Fibroblast of mammary gland (primary cell): ENCODE data around the gene MROH7.

ENCODE experiments used
- DNase-seq: peaks from one replicate; pipeline ENCODE4 v3.0.0-alpha.2; 2010; ENCODE audit warnings: low read depth
- H3K4me3 ChIP-seq: 2 replicates; pipeline ENCODE4 v1.5.1; 2011; ENCODE audit warnings: low read depth, mild to moderate bottlenecking, low read length, moderate library complexity; ENCODE audit not compliant: control insufficient read depth
- TF ChIP-seq, protein P1 (sequence below): conservative IDR thresholded peaks from 2 replicates; pipeline ENCODE4 v1.5.1; 2011; ENCODE audit warnings: low read depth, low read length, inconsistent platforms; ENCODE audit not compliant: control insufficient read depth, insufficient read depth

The MROH7 gene

DNA sequence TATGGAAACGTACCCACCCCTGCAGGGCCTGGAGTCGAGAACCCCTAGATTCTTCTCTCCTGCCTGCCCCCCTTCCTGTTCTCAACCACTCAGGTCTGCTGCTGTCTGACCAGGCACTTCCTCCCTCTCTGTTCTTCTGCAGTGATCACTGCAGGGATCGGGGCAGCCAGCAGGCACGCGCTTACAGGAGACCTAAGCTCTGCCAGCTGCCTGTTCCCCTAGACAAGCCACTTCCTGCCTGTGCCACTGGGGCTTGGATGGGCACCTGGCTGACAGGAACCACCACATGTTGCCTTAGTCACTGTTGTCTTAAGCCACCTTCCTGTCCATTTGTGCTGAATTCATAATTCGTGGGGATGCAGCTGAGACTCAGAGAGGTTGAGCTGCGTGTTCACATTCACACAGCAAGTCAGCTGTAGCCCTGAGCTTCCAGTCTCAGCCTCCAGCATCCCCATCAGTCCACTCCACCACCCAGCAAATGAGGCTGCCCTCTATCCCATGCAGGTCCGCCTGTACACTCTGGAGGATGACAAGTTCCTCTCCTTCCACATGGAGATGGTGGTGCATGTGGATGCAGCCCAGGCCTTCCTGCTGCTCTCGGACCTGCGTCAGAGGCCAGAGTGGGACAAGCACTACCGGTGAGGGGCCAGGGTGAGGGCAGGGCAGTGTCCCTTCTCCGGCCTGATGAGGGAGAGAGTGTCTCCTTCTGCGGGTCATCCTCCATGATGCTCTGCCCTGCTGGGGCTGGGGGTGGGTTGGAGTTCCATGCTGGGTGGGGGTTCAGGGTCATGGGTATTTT is 36.8 kb upstream of the MROH7 start:
- TF ChIP-seq, protein P1, sequence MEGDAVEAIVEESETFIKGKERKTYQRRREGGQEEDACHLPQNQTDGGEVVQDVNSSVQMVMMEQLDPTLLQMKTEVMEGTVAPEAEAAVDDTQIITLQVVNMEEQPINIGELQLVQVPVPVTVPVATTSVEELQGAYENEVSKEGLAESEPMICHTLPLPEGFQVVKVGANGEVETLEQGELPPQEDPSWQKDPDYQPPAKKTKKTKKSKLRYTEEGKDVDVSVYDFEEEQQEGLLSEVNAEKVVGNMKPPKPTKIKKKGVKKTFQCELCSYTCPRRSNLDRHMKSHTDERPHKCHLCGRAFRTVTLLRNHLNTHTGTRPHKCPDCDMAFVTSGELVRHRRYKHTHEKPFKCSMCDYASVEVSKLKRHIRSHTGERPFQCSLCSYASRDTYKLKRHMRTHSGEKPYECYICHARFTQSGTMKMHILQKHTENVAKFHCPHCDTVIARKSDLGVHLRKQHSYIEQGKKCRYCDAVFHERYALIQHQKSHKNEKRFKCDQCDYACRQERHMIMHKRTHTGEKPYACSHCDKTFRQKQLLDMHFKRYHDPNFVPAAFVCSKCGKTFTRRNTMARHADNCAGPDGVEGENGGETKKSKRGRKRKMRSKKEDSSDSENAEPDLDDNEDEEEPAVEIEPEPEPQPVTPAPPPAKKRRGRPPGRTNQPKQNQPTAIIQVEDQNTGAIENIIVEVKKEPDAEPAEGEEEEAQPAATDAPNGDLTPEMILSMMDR, result no peak
- no peak overlapping the region for H3K4me3 ChIP-seq
- no peak for DNase-seq

GRCh38 chr1:54606096-54606989 is 35.2 kb upstream of the MROH7 start:
- TF ChIP-seq, protein P1, result no peak
- no peak overlapping the region for H3K4me3 ChIP-seq
- no peak for DNase-seq

DNA sequence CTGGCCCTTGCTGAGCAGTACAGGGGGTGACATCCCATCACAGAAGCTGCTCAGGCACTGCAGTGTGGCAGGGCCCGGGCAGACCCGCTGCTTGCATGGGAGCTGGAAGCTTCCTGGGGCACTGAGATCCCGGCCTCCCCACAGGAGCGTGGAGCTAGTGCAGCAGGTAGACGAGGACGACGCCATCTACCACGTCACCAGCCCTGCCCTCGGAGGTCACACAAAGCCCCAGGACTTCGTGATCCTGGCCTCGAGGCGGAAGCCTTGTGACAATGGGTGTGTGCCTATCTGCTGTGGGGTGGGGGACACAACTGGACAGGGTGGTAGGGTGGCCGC is 34.6 kb upstream of the MROH7 start:
- DNase-seq, result no peak

DNA sequence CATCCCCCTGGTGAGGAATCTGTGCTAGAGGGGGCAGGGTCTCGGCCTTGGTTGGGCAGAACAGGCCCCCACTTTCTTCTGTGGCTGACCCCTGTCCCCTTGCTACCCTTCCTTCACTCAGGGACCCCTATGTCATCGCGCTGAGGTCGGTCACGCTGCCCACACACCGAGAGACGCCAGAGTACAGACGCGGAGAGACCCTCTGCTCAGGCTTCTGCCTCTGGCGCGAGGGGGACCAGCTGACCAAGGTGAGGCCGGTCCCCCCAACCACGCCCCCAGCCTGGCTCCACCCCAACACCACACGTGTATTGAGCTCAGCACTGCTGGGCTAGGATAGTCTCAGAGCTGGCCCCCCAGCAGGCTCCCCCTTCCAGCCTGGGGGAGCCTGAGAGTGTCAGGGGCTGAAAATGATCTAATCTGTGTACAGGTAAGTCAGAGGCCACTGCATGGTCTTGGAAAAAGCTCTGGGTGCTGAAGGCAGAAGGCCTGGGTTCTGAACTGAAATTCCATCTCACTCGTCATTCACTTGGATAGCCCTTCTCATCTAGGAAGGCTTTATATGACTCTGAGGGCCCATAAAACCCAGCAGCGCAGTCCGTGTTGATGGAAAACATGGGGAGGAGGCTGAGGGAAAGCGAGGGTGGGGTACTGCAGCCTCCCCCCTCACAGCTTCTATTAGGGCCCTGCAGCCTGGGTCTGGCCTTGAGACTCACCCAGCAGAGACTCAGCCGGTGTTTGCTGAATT is 33.6 kb upstream of the MROH7 start:
- H3K4me3 ChIP-seq, result no peak overlapping the region
- no peak for DNase-seq
- TF ChIP-seq, protein P1, result no peak

More for the DNA sequence above, 34.6 kb upstream of the MROH7 start:
- TF ChIP-seq, protein P1, result no peak
- no peak overlapping the region for H3K4me3 ChIP-seq

GRCh38 chr1:54608566-54609230 is 32.9 kb upstream of the MROH7 start:
- TF ChIP-seq, protein P1, result no peak
- H3K4me3 ChIP-seq, result no peak overlapping the region
- DNase-seq, result no peak
